Neuronal stem cell (in vitro differentiated cells): ENCODE measurements around the gene MARK4.

Source experiments
- DNase-seq: peaks from one replicate; pipeline ENCODE4 v3.0.0-alpha.2; 2013; ENCODE audit warnings: low spot score
- H2AFZ ChIP-seq: one replicate; pipeline ENCODE4 v1.6.1; 2013; ENCODE audit warnings: mild to moderate bottlenecking, low read length, inconsistent platforms
- H2AK5ac ChIP-seq: 2 replicates; pipeline ENCODE4 v1.6.1; 2013; ENCODE audit warnings: low read depth, mild to moderate bottlenecking, inconsistent platforms, low read length, moderate library complexity, mixed read lengths
- H2BK120ac ChIP-seq: 2 replicates; pipeline ENCODE4 v1.6.1; 2013; ENCODE audit warnings: low read depth, mild to moderate bottlenecking, inconsistent platforms, low read length, moderate library complexity, mixed read lengths
- H2BK12ac ChIP-seq: one replicate; pipeline ENCODE4 v1.6.1; 2013; ENCODE audit warnings: low read length, inconsistent platforms
- H2BK15ac ChIP-seq: 2 replicates; pipeline ENCODE4 v1.6.1; 2013; ENCODE audit warnings: mild to moderate bottlenecking, low read length, inconsistent platforms, mixed read lengths
- H2BK5ac ChIP-seq: one replicate; pipeline ENCODE4 v1.6.1; 2013; ENCODE audit warnings: inconsistent platforms, mild to moderate bottlenecking, low read length, moderate library complexity
- H3K14ac ChIP-seq: one replicate; pipeline ENCODE4 v1.6.1; 2013; ENCODE audit warnings: low read length, inconsistent platforms
- H3K18ac ChIP-seq: 2 replicates; pipeline ENCODE4 v1.6.1; 2013; ENCODE audit warnings: low read length, inconsistent platforms
- H3K23ac ChIP-seq: 2 replicates; pipeline ENCODE4 v1.6.1; 2013; ENCODE audit warnings: low read depth, mild to moderate bottlenecking, mixed read lengths, low read length, inconsistent platforms; ENCODE audit not compliant: poor library complexity
- H3K27ac ChIP-seq: replicated peaks from 3 replicates; pipeline ENCODE4 v1.5.1; 2013; ENCODE audit warnings: low read length, inconsistent platforms
- H3K27me3 ChIP-seq, 3 experiments: 2 replicates each; pipeline ENCODE4 v1.6.1; 2013; ENCODE audit warnings: low read length in 3 of 3, mild to moderate bottlenecking in 2 of 3, inconsistent platforms in 1 of 3, low read depth in 1 of 3, mixed read lengths in 1 of 3, moderate library complexity in 1 of 3; ENCODE audit not compliant: control insufficient read depth in 3 of 3, insufficient read depth in 3 of 3
- H3K36me3 ChIP-seq, 2 donors: replicated peaks in 1 of 2; 2 replicates each; pipeline ENCODE4 v1.6.1; 2013; ENCODE audit warnings: low read length in 2 of 2; ENCODE audit not compliant: control insufficient read depth in 2 of 2, insufficient read depth in 2 of 2
- H3K4ac ChIP-seq: 2 replicates; pipeline ENCODE4 v1.6.1; 2013; ENCODE audit warnings: inconsistent platforms, mild to moderate bottlenecking, low read length, moderate library complexity
- H3K4me1 ChIP-seq, 2 donors: 1 replicate in 1 of 2; 2 replicates in 1 of 2; pipeline ENCODE4 v1.6.1; 2013; ENCODE audit warnings: low read length in 2 of 2, low read depth in 1 of 2; ENCODE audit not compliant: control insufficient read depth in 2 of 2, insufficient read depth in 1 of 2
- H3K4me2 ChIP-seq: one replicate; pipeline ENCODE4 v1.6.1; 2013; ENCODE audit warnings: mild to moderate bottlenecking, low read length, inconsistent platforms; ENCODE audit not compliant: insufficient read depth, poor library complexity, severe bottlenecking
- H3K4me3 ChIP-seq, 2 donors: 2 replicates each; pipeline ENCODE4 v1.5.1; 2013; ENCODE audit warnings: low read length in 2 of 2, mild to moderate bottlenecking in 2 of 2, inconsistent platforms in 1 of 2, moderate library complexity in 1 of 2
- H3K79me1 ChIP-seq: one replicate; pipeline ENCODE4 v1.6.1; 2013; ENCODE audit warnings: low read depth, mild to moderate bottlenecking, inconsistent platforms, low read length, moderate library complexity
- H3K9ac ChIP-seq: one replicate; pipeline ENCODE4 v1.6.1; 2013; ENCODE audit warnings: mild to moderate bottlenecking, low read depth, low read length, inconsistent platforms; ENCODE audit not compliant: poor library complexity
- H3K9me3 ChIP-seq, 2 donors: replicated peaks in 1 of 2; 2 replicates each; pipeline versions ENCODE3 to v1.6.1; 2013; ENCODE audit warnings: low read length in 2 of 2, mild to moderate bottlenecking in 2 of 2, inconsistent platforms in 1 of 2, low read depth in 1 of 2, mixed read lengths in 1 of 2, moderate library complexity in 1 of 2; ENCODE audit not compliant: control insufficient read depth in 2 of 2, insufficient read depth in 1 of 2
- H4K8ac ChIP-seq: one replicate; pipeline ENCODE4 v1.6.1; 2013; ENCODE audit warnings: low read depth, mild to moderate bottlenecking, inconsistent platforms, low read length, moderate library complexity
- H4K91ac ChIP-seq: one replicate; pipeline ENCODE4 v1.6.1; 2013; ENCODE audit warnings: low read length, low read depth, mild to moderate bottlenecking, inconsistent platforms; ENCODE audit not compliant: poor library complexity
- WGBS, 2 donors: extraction: QIAGEN DNeasy Blood & Tissue Kit; methylation state at CpG; one replicate each; pipeline ENCODE4 v1.1.7; 2013; ENCODE audit warnings: missing lambda C conversion rate in 2 of 2, mixed read lengths in 1 of 2; ENCODE audit not compliant: insufficient read length in 2 of 2, insufficient replicate concordance in 1 of 2; ENCODE audit errors: extremely low coverage in 2 of 2; 5-methylcytosine and 5-hydroxymethylcytosine counted together

Gene MARK4

DNA sequence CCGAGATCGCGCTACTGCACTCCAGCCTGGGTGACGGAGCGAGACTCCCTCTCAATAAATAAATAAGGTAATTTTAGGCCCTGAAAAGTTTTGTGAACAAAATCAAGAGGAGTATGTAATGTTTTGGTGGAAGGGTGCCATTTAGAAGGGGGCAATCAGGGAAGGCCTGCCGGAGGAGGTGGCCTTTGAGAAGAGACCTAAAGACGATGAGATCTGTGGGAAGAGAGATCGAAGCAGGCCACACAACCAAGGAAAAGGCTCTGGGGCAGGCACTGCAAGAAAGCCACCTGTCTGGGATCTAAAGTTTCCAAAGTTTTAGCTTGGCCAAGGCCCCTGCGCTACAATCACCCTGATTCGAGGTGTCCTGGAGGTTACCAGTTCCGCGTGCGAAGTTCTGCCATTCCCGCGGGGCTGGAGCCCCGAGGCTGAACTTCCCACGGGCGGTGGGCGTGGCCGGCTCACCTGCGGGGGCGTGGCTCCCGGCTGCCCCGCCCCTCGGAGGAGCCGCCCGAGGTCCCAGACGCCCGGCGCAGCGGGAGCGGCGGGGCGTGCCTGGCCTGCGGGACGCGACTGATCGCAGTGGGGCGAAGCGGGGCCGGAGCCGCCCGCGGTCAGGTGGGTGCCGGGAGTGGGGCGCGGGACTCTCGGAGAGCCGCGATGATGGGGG, 89.3 kb downstream of the MARK4 start, which contains the start of gene KLC3:
Gene KLC3, plus strand, starts transcription at position 519 of the 667 bp plus-strand sequence. CDS start 4,792 bp downstream, outside the sequence.
- Histone ChIP-seq H2AK5ac (no peak within 1 kb of the TSS), H4K8ac (peak within 1 kb of the TSS; percentile 31), H2BK5ac (no peak within 1 kb of the TSS), H3K27ac (no peak within 1 kb of the TSS), H3K4ac (no peak within 1 kb of the TSS), H3K4me2 (peak within 1 kb of the TSS; percentile 55), H3K4me1 (no peaks in the 10 kb centered on the region), H3K23ac (peak within 1 kb of the TSS; percentile 21), H4K91ac (no peak within 1 kb of the TSS), H3K9ac (peak within 1 kb of the TSS; percentile 30), H3K36me3 (no peaks in the 10 kb centered on the region), H3K27me3 (peaks cover 5 to 48% (median 30%) of the 10 kb centered on the region in 3 experiments), H2AFZ (peak within 1 kb of the TSS; percentile 49), H3K14ac (peak within 1 kb of the TSS; percentile 75), H3K9me3 (peaks cover 0 to 3% of the 10 kb centered on the region in 2 donors), H3K4me3 (peak within 1 kb of the TSS in 1 of 2 donors; percentile 39), H2BK15ac (no peak within 1 kb of the TSS), H2BK120ac (no peak within 1 kb of the TSS), H2BK12ac (no peak within 1 kb of the TSS), H3K79me1 (no peaks in the 10 kb centered on the region), H3K18ac (no peak within 1 kb of the TSS)
- no peak for DNase-seq
- no CpG with 5 or more reads among the region's 50 CpGs for WGBS, 2 donors

DNA sequence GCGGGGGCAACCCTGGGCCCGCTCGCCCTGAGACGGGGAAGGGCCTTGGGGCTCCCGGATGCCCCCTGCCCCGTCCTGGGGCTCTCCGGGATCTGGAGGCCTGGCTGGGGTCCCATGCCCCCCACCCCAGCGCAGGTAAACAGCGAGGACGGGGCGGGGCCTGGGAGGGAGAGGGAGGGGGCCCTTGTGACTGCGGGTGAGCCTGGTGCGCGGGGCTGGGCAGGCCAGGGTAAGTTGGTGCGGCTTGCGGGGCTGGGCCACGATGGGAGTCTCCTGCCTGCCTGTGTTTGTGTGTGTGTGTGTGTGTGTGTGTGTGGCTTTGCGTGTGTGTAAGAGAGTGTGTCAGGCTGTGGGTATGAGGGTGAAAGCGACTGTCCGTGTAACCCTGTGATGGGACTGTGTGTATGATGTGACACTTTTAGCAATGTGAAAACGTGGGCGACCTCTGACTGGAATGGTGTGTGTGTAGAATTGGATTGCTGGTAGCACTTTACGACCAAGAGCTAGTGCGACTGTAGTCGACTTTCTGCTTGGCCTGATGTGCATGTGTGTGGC, 89.9 kb downstream of the MARK4 start:
- Histone ChIP-seq H3K4me2 (peak overlapping the region; percentile 55), H3K36me3 (no peaks in the 10 kb centered on the region), H2AFZ (peak overlapping the region; percentile 49), H3K79me1 (no peaks in the 10 kb centered on the region), H2BK5ac (no peak overlapping the region), H3K27me3 (peaks cover 5 to 53% (median 30%) of the 10 kb centered on the region in 3 experiments), H3K9me3 (peaks cover 0 to 3% of the 10 kb centered on the region in 2 donors), H3K14ac (peak overlapping the region; percentile 75), H3K23ac (peak overlapping the region; percentile 21), H2BK12ac (no peak overlapping the region), H3K9ac (peak overlapping the region; percentile 30), H3K4me3 (peak overlapping the region in 1 of 2 donors; percentile 6), H2BK15ac (no peak overlapping the region), H3K4me1 (no peaks in the 10 kb centered on the region), H3K4ac (no peak overlapping the region), H4K8ac (peak overlapping the region; percentile 31), H4K91ac (no peak overlapping the region), H3K27ac (no peak overlapping the region), H2AK5ac (no peak overlapping the region), H3K18ac (no peak overlapping the region), H2BK120ac (no peak overlapping the region)
- no peak for DNase-seq
- WGBS, 2 donors: no CpG with 5 or more reads among the region's 25 CpGs

DNA sequence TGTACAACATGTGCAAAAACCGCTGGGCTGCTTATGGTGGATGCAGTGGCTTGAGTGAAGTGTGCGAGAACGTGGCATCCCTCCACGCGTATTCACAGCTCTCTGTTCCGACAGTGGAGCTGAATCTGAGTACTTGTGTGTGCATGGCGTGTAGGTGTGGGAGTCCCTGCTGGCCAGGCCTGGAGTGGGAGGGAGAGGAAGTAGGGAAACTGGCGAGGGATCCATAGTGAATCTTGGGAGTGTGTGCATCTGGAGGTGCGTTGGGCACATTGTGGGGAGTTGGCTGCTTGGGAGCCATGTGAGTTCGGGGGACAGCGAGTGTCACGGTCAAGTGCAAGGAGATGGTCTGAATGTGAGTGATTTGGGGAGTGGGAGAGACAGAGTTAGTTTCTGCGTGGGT, 91.8 kb downstream of the MARK4 start:
- no peaks in the 10 kb centered on the region for H3K36me3 ChIP-seq
- H4K91ac ChIP-seq: no peak overlapping the region
- peak overlapping the region; percentile 37 for H3K23ac ChIP-seq
- no peak for DNase-seq
- H3K27me3 ChIP-seq: peaks cover 5 to 57% (median 32%) of the 10 kb centered on the region in 3 experiments
- H2AK5ac ChIP-seq: no peak overlapping the region
- no peak overlapping the region for H3K27ac ChIP-seq
- H3K9me3 ChIP-seq: peaks cover 0 to 3% of the 10 kb centered on the region in 2 donors
- no peak overlapping the region for H3K18ac ChIP-seq
- H2BK12ac ChIP-seq: no peak overlapping the region
- H3K4me3 ChIP-seq: peak overlapping the region in 1 of 2 donors; percentile 7
- no peak overlapping the region for H3K4me2 ChIP-seq
- no peak overlapping the region for H3K4ac ChIP-seq
- WGBS, 2 donors: no CpG with 5 or more reads among the region's 13 CpGs
- H2BK120ac ChIP-seq: no peak overlapping the region
- no peaks in the 10 kb centered on the region for H3K79me1 ChIP-seq
- H4K8ac ChIP-seq: no peak overlapping the region
- no peak overlapping the region for H3K9ac ChIP-seq
- H3K4me1 ChIP-seq: peaks cover 0 to under 1% of the 10 kb centered on the region in 2 donors
- no peak overlapping the region for H2BK15ac ChIP-seq
- H3K14ac ChIP-seq: no peak overlapping the region
- no peak overlapping the region for H2AFZ ChIP-seq
- no peak overlapping the region for H2BK5ac ChIP-seq
